Measurements from ENCODE around the gene FMO2.
"Not testable (repeated sequence)": the region's sequence is repeated elsewhere in the genome, so short reads cannot be mapped to it uniquely, and the experiment has no call there.

Gene FMO2

GRCh38 chr1:171220081-171220420 is 35.0 kb downstream of the FMO2 start:
- H3K4me3 ChIP-seq (ENCODE audit: low read depth, low read length): peak overlapping the region; percentile 52
- no peaks in the 10 kb centered on the region for H3K36me3 ChIP-seq (ENCODE audit: insufficient read depth, low read length)
- peak overlapping the region; percentile 59 for H3K27ac ChIP-seq (ENCODE audit: low read depth, low read length)
- H2AFZ ChIP-seq (ENCODE audit: low read length, unreplicated experiment): peak overlapping the region; percentile 93
- H3K4me1 ChIP-seq (ENCODE audit: control insufficient read depth, insufficient read depth, low read length, unreplicated experiment): peaks cover 27% of the 10 kb centered on the region
- H3K27me3 ChIP-seq (ENCODE audit: insufficient read depth, low read length): no peaks in the 10 kb centered on the region
- H3K79me2 ChIP-seq (ENCODE audit: control insufficient read depth, insufficient read depth, low read length, unreplicated experiment): no peaks in the 10 kb centered on the region

- Histone ChIP-seq H3K4me3 (ENCODE audit: low read depth, low read length) (peak overlapping the region; percentile 52), H3K36me3 (ENCODE audit: insufficient read depth, low read length) (no peaks in the 10 kb centered on the region), H2AFZ (ENCODE audit: low read length, unreplicated experiment) (peak overlapping the region; percentile 93), H3K79me2 (ENCODE audit: control insufficient read depth, insufficient read depth, low read length, unreplicated experiment) (no peaks in the 10 kb centered on the region), H3K4me1 (ENCODE audit: control insufficient read depth, insufficient read depth, low read length, unreplicated experiment) (peaks cover 27% of the 10 kb centered on the region), H3K27me3 (ENCODE audit: insufficient read depth, low read length) (no peaks in the 10 kb centered on the region), H3K27ac (ENCODE audit: low read depth, low read length) (peak overlapping the region; percentile 59)
Observed at GRCh38 chr1:171220581-171221054, 35.5 kb downstream of the FMO2 start.

- H3K4me1 ChIP-seq (ENCODE audit: control insufficient read depth, insufficient read depth, low read length, unreplicated experiment): peaks cover 27% of the 10 kb centered on the region
- peak overlapping the region; percentile 63 for H2AFZ ChIP-seq (ENCODE audit: low read length, unreplicated experiment)
- no peaks in the 10 kb centered on the region for H3K27me3 ChIP-seq (ENCODE audit: insufficient read depth, low read length)
- no peak overlapping the region for H3K4me3 ChIP-seq (ENCODE audit: low read depth, low read length)
- no peaks in the 10 kb centered on the region for H3K79me2 ChIP-seq (ENCODE audit: control insufficient read depth, insufficient read depth, low read length, unreplicated experiment)
- H3K27ac ChIP-seq (ENCODE audit: low read depth, low read length): no peak overlapping the region
- H3K36me3 ChIP-seq (ENCODE audit: insufficient read depth, low read length): no peaks in the 10 kb centered on the region
Observed at GRCh38 chr1:171221665-171222591, 36.8 kb downstream of the FMO2 start.

- H3K79me2 ChIP-seq (ENCODE audit: control insufficient read depth, insufficient read depth, low read length, unreplicated experiment): no peaks in the 10 kb centered on the region
- no peak overlapping the region for H3K27ac ChIP-seq (ENCODE audit: low read depth, low read length)
- H2AFZ ChIP-seq (ENCODE audit: low read length, unreplicated experiment): peak overlapping the region; percentile 55
- H3K27me3 ChIP-seq (ENCODE audit: insufficient read depth, low read length): no peaks in the 10 kb centered on the region
- H3K4me3 ChIP-seq (ENCODE audit: low read depth, low read length): no peak overlapping the region
- no peaks in the 10 kb centered on the region for H3K36me3 ChIP-seq (ENCODE audit: insufficient read depth, low read length)
- peaks cover 27% of the 10 kb centered on the region for H3K4me1 ChIP-seq (ENCODE audit: control insufficient read depth, insufficient read depth, low read length, unreplicated experiment)
Observed at GRCh38 chr1:171222936-171223335, 37.8 kb downstream of the FMO2 start.

- not testable (repeated sequence) for H3K27ac ChIP-seq (ENCODE audit: low read depth, low read length); H3K36me3 ChIP-seq (ENCODE audit: insufficient read depth, low read length); H3K4me3 ChIP-seq (ENCODE audit: low read depth, low read length); H3K27me3 ChIP-seq (ENCODE audit: insufficient read depth, low read length); H2AFZ ChIP-seq (ENCODE audit: low read length, unreplicated experiment); H3K79me2 ChIP-seq (ENCODE audit: control insufficient read depth, insufficient read depth, low read length, unreplicated experiment)
- H3K4me1 ChIP-seq (ENCODE audit: control insufficient read depth, insufficient read depth, low read length, unreplicated experiment): peaks cover 19% of the 10 kb centered on the region
Observed at GRCh38 chr1:171224257-171224656, 39.2 kb downstream of the FMO2 start.

GRCh38 chr1:171226747-171227370 is 41.8 kb downstream of the FMO2 start:
- Histone ChIP-seq H2AFZ (ENCODE audit: low read length, unreplicated experiment) (no peak overlapping the region), H3K27me3 (ENCODE audit: insufficient read depth, low read length) (no peaks in the 10 kb centered on the region), H3K27ac (ENCODE audit: low read depth, low read length) (no peak overlapping the region), H3K36me3 (ENCODE audit: insufficient read depth, low read length) (no peaks in the 10 kb centered on the region), H3K79me2 (ENCODE audit: control insufficient read depth, insufficient read depth, low read length, unreplicated experiment) (no peaks in the 10 kb centered on the region), H3K4me3 (ENCODE audit: low read depth, low read length) (no peak overlapping the region), H3K4me1 (ENCODE audit: control insufficient read depth, insufficient read depth, low read length, unreplicated experiment) (peaks cover 3% of the 10 kb centered on the region)

GRCh38 chr1:171231326-171231725 is 46.2 kb downstream of the FMO2 start:
- H3K79me2 ChIP-seq (ENCODE audit: control insufficient read depth, insufficient read depth, low read length, unreplicated experiment): no peaks in the 10 kb centered on the region
- no peak overlapping the region for H3K4me3 ChIP-seq (ENCODE audit: low read depth, low read length)
- no peaks in the 10 kb centered on the region; the same call in 1 of the 2 replicates for H3K27me3 ChIP-seq (ENCODE audit: insufficient read depth, low read length)
- H2AFZ ChIP-seq (ENCODE audit: low read length, unreplicated experiment): no peak overlapping the region
- H3K4me1 ChIP-seq (ENCODE audit: control insufficient read depth, insufficient read depth, low read length, unreplicated experiment): no peaks in the 10 kb centered on the region
- H3K36me3 ChIP-seq (ENCODE audit: insufficient read depth, low read length): no peaks in the 10 kb centered on the region
- no peak overlapping the region for H3K27ac ChIP-seq (ENCODE audit: low read depth, low read length)

- no peak overlapping the region for H3K27ac ChIP-seq (ENCODE audit: low read depth, low read length)
- no peaks in the 10 kb centered on the region for H3K36me3 ChIP-seq (ENCODE audit: insufficient read depth, low read length)
- no peaks in the 10 kb centered on the region for H3K4me1 ChIP-seq (ENCODE audit: control insufficient read depth, insufficient read depth, low read length, unreplicated experiment)
- no peaks in the 10 kb centered on the region for H3K79me2 ChIP-seq (ENCODE audit: control insufficient read depth, insufficient read depth, low read length, unreplicated experiment)
- H3K27me3 ChIP-seq (ENCODE audit: insufficient read depth, low read length): no peaks in the 10 kb centered on the region; the same call in 1 of the 2 replicates
- H2AFZ ChIP-seq (ENCODE audit: low read length, unreplicated experiment): no peak overlapping the region
- no peak overlapping the region for H3K4me3 ChIP-seq (ENCODE audit: low read depth, low read length)
Observed at GRCh38 chr1:171233183-171233582, 48.1 kb downstream of the FMO2 start.

- peaks cover 15% of the 10 kb centered on the region for H3K27me3 ChIP-seq (ENCODE audit: insufficient read depth, low read length)
- H2AFZ ChIP-seq (ENCODE audit: low read length, unreplicated experiment); H3K4me1 ChIP-seq (ENCODE audit: control insufficient read depth, insufficient read depth, low read length, unreplicated experiment); H3K4me3 ChIP-seq (ENCODE audit: low read depth, low read length); H3K79me2 ChIP-seq (ENCODE audit: control insufficient read depth, insufficient read depth, low read length, unreplicated experiment); H3K27ac ChIP-seq (ENCODE audit: low read depth, low read length); H3K36me3 ChIP-seq (ENCODE audit: insufficient read depth, low read length): not testable (repeated sequence)
Observed at GRCh38 chr1:171236231-171236630, 51.1 kb downstream of the FMO2 start.

- Histone ChIP-seq H3K27ac (ENCODE audit: low read depth, low read length) (no peak overlapping the region), H3K36me3 (ENCODE audit: insufficient read depth, low read length) (no peaks in the 10 kb centered on the region), H3K4me1 (ENCODE audit: control insufficient read depth, insufficient read depth, low read length, unreplicated experiment) (no peaks in the 10 kb centered on the region), H3K27me3 (ENCODE audit: insufficient read depth, low read length) (peaks cover 48% of the 10 kb centered on the region), H3K79me2 (ENCODE audit: control insufficient read depth, insufficient read depth, low read length, unreplicated experiment) (no peaks in the 10 kb centered on the region), H2AFZ (ENCODE audit: low read length, unreplicated experiment) (no peak overlapping the region), H3K4me3 (ENCODE audit: low read depth, low read length) (no peak overlapping the region)
Observed at GRCh38 chr1:171243878-171244277, 58.8 kb downstream of the FMO2 start.
